Mucosa of descending colon (tissue), 3 donors: ENCODE measurements around the gene VTI1B. TPM values are rescaled to one million over a fixed set of nuclear protein-coding genes. Genes with fewer than 3 reads are reported as not detected.
A peak's percentile ranks its signal among the peaks of the same experiment; 100 is the strongest.

Experiments
- ATAC-seq: fragments of 200-7000 bp; cut with Tn5 transposase; one replicate; pipeline ENCODE4 v1.9.1; 2020; ENCODE audit warnings: mild to moderate bottlenecking, moderate library complexity
- DNase-seq, 3 donors: peaks; one replicate each; pipeline ENCODE4 v3.0.0-alpha.2; 2020
- H3K36me3 ChIP-seq: fragments of 200-600 bp; one replicate; pipeline ENCODE4 v1.8.0; 2021; ENCODE audit warnings: low read depth, mild to moderate bottlenecking
- H3K4me1 ChIP-seq: fragments of 200-600 bp; one replicate; pipeline ENCODE4 v1.8.0; 2021; ENCODE audit warnings: low read depth, mild to moderate bottlenecking
- H3K4me3 ChIP-seq: fragments of 200-600 bp; one replicate; pipeline ENCODE4 v1.8.0; 2021; ENCODE audit warnings: mild to moderate bottlenecking
- H3K9me3 ChIP-seq: fragments of 200-600 bp; one replicate; pipeline ENCODE4 v1.8.0; 2021; ENCODE audit warnings: mild to moderate bottlenecking
- CTCF ChIP-seq: fragments of 200-600 bp; IDR thresholded peaks from one replicate; pipeline ENCODE4 v1.8.0; 2022; ENCODE audit warnings: antibody characterized with exemption, mild to moderate bottlenecking
- intact Hi-C, 2 donors: fragments of 100-400 bp; cut with DNase I in 1 of 2; cut with micrococcal nuclease in 1 of 2; formaldehyde crosslinking; loops; one replicate each; pipeline versions ENCODE4 v1.11.0 to v1.11.1; 2022; cut with DNase I, micrococcal nuclease
- total RNA-seq, 3 donors: library from RNA; stranded (reverse); fragmentation: NEBNext Ultra II Directional in 2 of 3; extraction: Animal tissue kit (Norgen Biotek cat#: 25700) in 2 of 3; gene quantifications; one replicate each; pipeline versions ENCODE4 v1.2.1 to v1.2.4, GENCODE V29; 2021 to 2023
- donor health status: DM: no; HTN: no; CAD: no; lungs with moderate emphysema.
- donor health status: DM: no; HTN: no; CAD: no.
- donor health status: DM: no; HTN: yes; CAD: no.

The VTI1B gene
- total RNA-seq, 3 donors from 2014 or later, result 110 to 162 (median 148) TPM

GRCh38 chr14:67683842-67684241, 9.4 kb upstream of the VTI1B start:
- TF ChIP-seq CTCF, result no peak
- ATAC-seq, result no peak
- H3K4me3 ChIP-seq, result no peak overlapping the region
- H3K9me3 ChIP-seq, result no peaks in the 10 kb centered on the region
- intact Hi-C loops, result no loop called here
- H3K4me1 ChIP-seq, result no peaks in the 10 kb centered on the region
- no peak for DNase-seq
- H3K36me3 ChIP-seq, result no peaks in the 10 kb centered on the region

DNA sequence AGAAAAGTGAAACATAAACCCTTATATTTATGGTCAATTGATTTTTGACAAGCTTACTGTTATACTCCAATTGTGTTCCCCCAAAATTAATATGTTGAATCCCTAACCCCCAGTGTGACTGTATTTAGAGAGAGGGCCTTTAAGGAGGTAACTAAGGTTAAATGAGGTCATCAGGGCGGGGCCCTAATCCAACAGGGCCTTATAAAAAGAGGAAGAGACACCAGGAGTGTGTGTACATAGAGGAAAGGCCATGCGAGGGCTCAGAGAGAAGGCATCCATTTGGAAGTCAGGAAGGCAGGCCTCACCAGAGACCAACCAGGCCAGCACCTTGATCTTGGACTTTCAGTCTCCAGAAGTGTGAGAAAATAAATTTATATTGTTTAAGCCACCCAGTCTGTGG, 6.5 kb upstream of the VTI1B start:
- TF ChIP-seq CTCF, result no peak
- Histone ChIP-seq H3K9me3 (no peaks in the 10 kb centered on the region), H3K36me3 (no peaks in the 10 kb centered on the region), H3K4me3 (no peak overlapping the region), H3K4me1 (no peaks in the 10 kb centered on the region)
- peak; percentile 46 for ATAC-seq
- intact Hi-C loops, result no loop called here
- peak in 1 of 3 donors; percentile 25 for DNase-seq

- DNase-seq (no peak), ATAC-seq (peak; percentile 24)
- TF ChIP-seq CTCF, result no peak
- no peak overlapping the region for H3K4me3 ChIP-seq
- intact Hi-C loops, result no loop called here
- H3K4me1 ChIP-seq, result peaks cover 4% of the 10 kb centered on the region
- no peaks in the 10 kb centered on the region for H3K9me3 ChIP-seq
- no peaks in the 10 kb centered on the region for H3K36me3 ChIP-seq
Measured at GRCh38 chr14:67680121-67680602, 5.7 kb upstream of the VTI1B start.

DNA sequence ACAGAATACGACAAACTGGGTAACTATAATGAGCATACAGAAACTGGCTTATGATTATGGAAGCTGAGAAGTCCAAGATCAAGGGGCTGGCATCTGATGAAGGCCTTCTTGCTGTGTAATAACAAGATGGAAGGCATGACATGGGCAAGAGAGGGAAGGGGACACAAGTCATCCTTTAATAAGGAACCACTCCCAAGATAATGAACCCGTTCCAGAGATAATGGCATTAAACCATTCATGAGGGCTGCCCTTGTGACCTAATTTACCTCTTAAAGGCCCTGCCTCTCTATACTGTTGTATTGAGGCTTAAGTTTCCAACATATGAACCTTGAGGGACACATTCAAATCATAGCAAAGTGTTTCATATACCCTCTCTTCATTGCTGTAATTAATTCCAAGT, 4.6 kb upstream of the VTI1B start:
- H3K4me1 ChIP-seq, result peaks cover 5% of the 10 kb centered on the region
- no peak overlapping the region for H3K4me3 ChIP-seq
- H3K9me3 ChIP-seq, result no peaks in the 10 kb centered on the region
- intact Hi-C loops, result no loop called here
- no peaks in the 10 kb centered on the region for H3K36me3 ChIP-seq
- no peak for ATAC-seq
- no peak for TF ChIP-seq CTCF
- no peak for DNase-seq

DNA sequence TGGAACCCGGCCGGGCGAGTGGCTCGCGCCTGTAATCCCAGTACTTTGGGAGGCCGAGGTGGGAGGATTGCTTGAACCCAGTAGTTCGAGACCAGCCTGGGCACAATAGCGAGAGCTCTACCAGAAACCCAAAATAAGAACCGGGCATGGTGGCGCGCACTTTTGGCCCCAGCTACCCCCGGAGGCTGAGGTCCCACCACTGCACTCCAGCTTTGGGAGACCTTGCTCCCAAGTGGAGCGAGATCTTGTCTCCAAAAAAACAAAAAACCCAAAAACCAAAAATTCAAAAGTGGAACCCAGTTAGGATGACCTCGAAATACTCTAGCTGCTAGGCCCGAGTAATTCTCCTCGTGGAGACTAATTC, 769 bp upstream of the VTI1B start:
- Histone ChIP-seq H3K9me3 (no peaks in the 10 kb centered on the region), H3K4me1 (peaks cover 22% of the 10 kb centered on the region), H3K4me3 (peak overlapping the region; percentile 99), H3K36me3 (no peaks in the 10 kb centered on the region)
- intact Hi-C loops, result no loop called here
- DNase-seq (no peak), ATAC-seq (no peak)
- TF ChIP-seq CTCF, result no peak

- DNase-seq, result peak; percentile 80 to 84 (median 84)
- Histone ChIP-seq H3K4me3 (peak overlapping the region; percentile 99), H3K36me3 (no peaks in the 10 kb centered on the region), H3K9me3 (no peaks in the 10 kb centered on the region), H3K4me1 (peaks cover 26% of the 10 kb centered on the region)
- no peak for TF ChIP-seq CTCF
- peak; percentile 90 for ATAC-seq
- intact Hi-C loops, result no loop called here
Measured at GRCh38 chr14:67674139-67674479, 323 bp downstream of the VTI1B start.
